ENCODE measurements around the gene SCGN.

DNA sequence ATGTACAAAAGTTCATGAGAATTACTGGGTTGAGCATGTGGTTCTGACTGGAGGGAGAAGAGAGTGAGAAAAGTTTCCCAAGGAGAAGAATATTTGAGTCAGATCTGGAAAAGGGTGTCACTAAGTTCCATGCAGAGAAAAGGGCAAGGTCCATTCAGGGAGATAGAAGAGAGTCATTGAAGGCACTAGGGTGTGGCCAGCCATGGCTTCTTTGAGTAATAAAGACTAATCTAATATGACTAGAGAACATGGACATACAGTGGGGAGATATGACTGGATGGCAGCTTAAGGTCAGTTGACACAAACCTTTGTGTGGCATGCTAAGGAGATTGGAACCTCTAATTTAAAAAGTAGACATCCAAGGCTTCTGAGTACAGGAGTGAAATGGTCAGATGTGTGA lies 91.9 kb downstream of the SCGN start:
- TF ChIP-seq TAF1 (IDR thresholded peaks at IDR 0.05; ENCODE audit: borderline replicate concordance, low read depth, low read length) (no peak), POLR2A (IDR thresholded peaks at IDR 0.05; ENCODE audit: low read depth, low read length) (no peak)

Data from GM12892 (cell line).